ENCODE data around the gene CACNG3.

Gene CACNG3

GRCh38 chr16:24302636-24303035 is 46.5 kb downstream of the CACNG3 start:
- Histone ChIP-seq H3K27ac (no peak overlapping the region), H3K9ac (ENCODE audit: insufficient read length) (no peak overlapping the region), H3K9me3 (ENCODE audit: low read depth, low read length) (no peaks in the 10 kb centered on the region), H3K36me3 (ENCODE audit: insufficient read depth, low read length) (no peaks in the 10 kb centered on the region), H3K4me3 (no peak overlapping the region)
- DNase-seq (ENCODE audit: low read depth, low spot score): no peak
- no peak for TF ChIP-seq EZH2 (IDR thresholded peaks at IDR 0.05)
- no peak for TF ChIP-seq POLR2AphosphoS5 (IDR thresholded peaks at IDR 0.05; ENCODE audit: borderline replicate concordance, low read depth, low read length)
- TF ChIP-seq FOXP2 (optimal IDR thresholded peaks at IDR 0.05; ENCODE audit: control extremely low read depth, extremely low read length, insufficient read depth): no peak

GRCh38 chr16:24308200-24308599 is 52.1 kb downstream of the CACNG3 start:
- no peak overlapping the region for H3K4me3 ChIP-seq
- H3K36me3 ChIP-seq (ENCODE audit: insufficient read depth, low read length): no peaks in the 10 kb centered on the region
- TF ChIP-seq FOXP2 (optimal IDR thresholded peaks at IDR 0.05; ENCODE audit: control extremely low read depth, extremely low read length, insufficient read depth) (no peak), EZH2 (IDR thresholded peaks at IDR 0.05) (no peak), POLR2AphosphoS5 (IDR thresholded peaks at IDR 0.05; ENCODE audit: borderline replicate concordance, low read depth, low read length) (no peak)
- H3K9ac ChIP-seq (ENCODE audit: insufficient read length): no peak overlapping the region
- 0 out of 2 replicates have a peak overlapping the region, but pooled peaks have one; percentile 31 for H3K27ac ChIP-seq
- no peaks in the 10 kb centered on the region for H3K9me3 ChIP-seq (ENCODE audit: low read depth, low read length)
- DNase-seq (ENCODE audit: low read depth, low spot score): no peak

DNA sequence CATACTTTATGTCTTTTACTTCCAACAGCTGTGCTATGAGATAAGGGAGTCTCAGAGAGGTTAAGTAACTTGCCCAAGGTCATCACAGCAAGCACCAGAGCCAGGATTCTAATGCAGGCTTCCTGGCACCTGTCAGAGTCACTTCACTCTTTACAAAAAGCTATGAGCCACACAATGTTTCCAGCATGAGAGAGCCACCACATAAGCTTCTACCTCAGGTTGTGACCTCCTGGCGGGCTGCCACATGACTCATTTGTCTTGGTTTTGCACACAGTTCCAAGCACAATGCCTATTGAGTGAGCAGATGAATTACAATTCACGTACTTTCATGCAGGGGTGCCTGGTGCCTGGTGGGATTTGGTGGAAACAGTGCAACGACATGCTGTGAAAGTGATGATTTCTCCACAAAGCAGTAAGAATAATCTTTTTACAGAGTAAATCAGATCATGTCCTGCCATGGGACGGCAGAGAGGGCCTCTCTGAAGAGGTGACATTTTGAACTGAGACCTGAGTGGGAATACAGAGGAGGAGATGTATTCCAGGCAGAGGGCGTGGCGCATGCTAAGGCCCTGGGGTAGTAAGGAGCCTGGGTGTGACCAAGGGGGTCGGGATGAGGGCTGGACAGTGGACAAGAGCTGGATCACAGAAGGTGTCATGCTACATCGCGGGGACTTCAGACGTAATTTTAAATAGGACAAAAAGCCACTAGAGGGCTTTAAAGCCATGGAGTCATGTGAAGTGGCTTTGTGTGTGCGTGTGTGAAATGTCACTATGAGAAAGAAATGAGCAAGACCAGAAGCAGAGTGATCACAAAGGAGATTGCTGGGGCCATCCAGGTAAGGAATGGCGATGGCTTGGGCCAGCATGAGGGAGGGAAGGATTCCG is 53.4 kb downstream of the CACNG3 start:
- no peak for DNase-seq (ENCODE audit: low read depth, low spot score)
- Histone ChIP-seq H3K4me3 (no peak overlapping the region), H3K27ac (peak overlapping the region; percentile 55), H3K9me3 (ENCODE audit: low read depth, low read length) (no peaks in the 10 kb centered on the region), H3K9ac (ENCODE audit: insufficient read length) (no peak overlapping the region), H3K36me3 (ENCODE audit: insufficient read depth, low read length) (no peaks in the 10 kb centered on the region)
- no peak for TF ChIP-seq POLR2AphosphoS5 (IDR thresholded peaks at IDR 0.05; ENCODE audit: borderline replicate concordance, low read depth, low read length)
- TF ChIP-seq EZH2 (IDR thresholded peaks at IDR 0.05): no peak
- no peak for TF ChIP-seq FOXP2 (optimal IDR thresholded peaks at IDR 0.05; ENCODE audit: control extremely low read depth, extremely low read length, insufficient read depth)

DNA sequence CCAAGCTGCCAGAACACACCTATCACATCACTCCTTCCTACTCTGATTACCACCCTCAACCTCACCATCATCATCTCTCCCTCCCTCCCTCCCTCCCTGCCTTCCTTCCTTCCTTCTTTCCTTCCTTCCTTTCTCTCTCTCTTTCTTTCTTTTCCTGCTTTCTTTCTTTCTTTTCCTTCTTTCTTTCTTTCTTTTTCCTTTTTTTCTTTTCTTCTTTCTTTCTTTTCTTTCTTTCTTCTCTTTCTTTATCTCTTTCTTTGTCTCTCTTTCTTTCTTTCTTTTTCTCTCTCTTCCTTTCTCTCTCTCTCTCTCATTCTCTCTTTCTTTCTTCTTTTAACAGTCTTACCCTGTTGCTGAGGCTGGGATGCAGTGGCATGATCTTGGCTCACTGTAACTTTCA is 59.2 kb downstream of the CACNG3 start:
- TF ChIP-seq EZH2 (IDR thresholded peaks at IDR 0.05) (no peak), FOXP2 (optimal IDR thresholded peaks at IDR 0.05; ENCODE audit: control extremely low read depth, extremely low read length, insufficient read depth) (no peak), POLR2AphosphoS5 (IDR thresholded peaks at IDR 0.05; ENCODE audit: borderline replicate concordance, low read depth, low read length) (no peak)
- Histone ChIP-seq H3K4me3 (no peak overlapping the region), H3K9me3 (ENCODE audit: low read depth, low read length) (no peaks in the 10 kb centered on the region), H3K36me3 (ENCODE audit: insufficient read depth, low read length) (no peaks in the 10 kb centered on the region), H3K9ac (ENCODE audit: insufficient read length) (no peak overlapping the region), H3K27ac (no peak overlapping the region)
- DNase-seq (ENCODE audit: low read depth, low spot score): no peak

DNA sequence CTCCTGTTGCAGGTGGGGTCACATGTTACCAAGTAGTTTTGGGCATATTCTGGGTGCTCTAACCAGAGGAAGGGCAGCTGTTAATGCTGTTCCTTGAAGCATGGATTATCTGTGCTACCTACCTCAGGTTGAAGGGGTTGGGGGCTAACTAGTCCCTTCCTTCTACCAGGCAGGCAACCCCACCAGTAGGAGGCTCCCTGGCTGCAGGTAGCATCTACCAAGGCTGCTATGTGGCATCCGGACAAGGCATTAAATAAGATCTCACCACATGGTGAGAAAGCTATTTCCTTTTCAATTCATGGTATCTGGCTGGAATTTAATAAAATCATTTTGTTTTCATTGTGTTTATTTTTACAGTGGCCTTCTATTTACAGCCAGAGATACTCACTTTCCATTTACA is 62.5 kb downstream of the CACNG3 start:
- no peaks in the 10 kb centered on the region for H3K36me3 ChIP-seq (ENCODE audit: insufficient read depth, low read length)
- DNase-seq (ENCODE audit: low read depth, low spot score): no peak
- no peak for TF ChIP-seq POLR2AphosphoS5 (IDR thresholded peaks at IDR 0.05; ENCODE audit: borderline replicate concordance, low read depth, low read length)
- TF ChIP-seq EZH2 (IDR thresholded peaks at IDR 0.05): no peak
- TF ChIP-seq FOXP2 (optimal IDR thresholded peaks at IDR 0.05; ENCODE audit: control extremely low read depth, extremely low read length, insufficient read depth): no peak
- H3K9me3 ChIP-seq (ENCODE audit: low read depth, low read length): no peaks in the 10 kb centered on the region
- H3K27ac ChIP-seq: no peak overlapping the region
- no peak overlapping the region for H3K9ac ChIP-seq (ENCODE audit: insufficient read length)
- no peak overlapping the region for H3K4me3 ChIP-seq

GRCh38 chr16:24319126-24319814 is 63.1 kb downstream of the CACNG3 start:
- Histone ChIP-seq H3K36me3 (ENCODE audit: insufficient read depth, low read length) (no peaks in the 10 kb centered on the region), H3K9ac (ENCODE audit: insufficient read length) (no peak overlapping the region), H3K9me3 (ENCODE audit: low read depth, low read length) (no peaks in the 10 kb centered on the region), H3K27ac (no peak overlapping the region), H3K4me3 (no peak overlapping the region)
- DNase-seq (ENCODE audit: low read depth, low spot score): no peak
- no peak for TF ChIP-seq FOXP2 (optimal IDR thresholded peaks at IDR 0.05; ENCODE audit: control extremely low read depth, extremely low read length, insufficient read depth)
- no peak for TF ChIP-seq EZH2 (IDR thresholded peaks at IDR 0.05)
- no peak for TF ChIP-seq POLR2AphosphoS5 (IDR thresholded peaks at IDR 0.05; ENCODE audit: borderline replicate concordance, low read depth, low read length)

- no peak for TF ChIP-seq POLR2AphosphoS5 (IDR thresholded peaks at IDR 0.05; ENCODE audit: borderline replicate concordance, low read depth, low read length)
- no peak for TF ChIP-seq EZH2 (IDR thresholded peaks at IDR 0.05)
- no peak for TF ChIP-seq FOXP2 (optimal IDR thresholded peaks at IDR 0.05; ENCODE audit: control extremely low read depth, extremely low read length, insufficient read depth)
- H3K9me3 ChIP-seq (ENCODE audit: low read depth, low read length): no peaks in the 10 kb centered on the region
- no peak overlapping the region for H3K9ac ChIP-seq (ENCODE audit: insufficient read length)
- no peak for DNase-seq (ENCODE audit: low read depth, low spot score)
- H3K27ac ChIP-seq: no peak overlapping the region; the same call in 1 of the 2 replicates
- H3K4me3 ChIP-seq: no peak overlapping the region
- H3K36me3 ChIP-seq (ENCODE audit: insufficient read depth, low read length): no peaks in the 10 kb centered on the region
Observed at GRCh38 chr16:24322106-24322505, 66.0 kb downstream of the CACNG3 start.

DNA sequence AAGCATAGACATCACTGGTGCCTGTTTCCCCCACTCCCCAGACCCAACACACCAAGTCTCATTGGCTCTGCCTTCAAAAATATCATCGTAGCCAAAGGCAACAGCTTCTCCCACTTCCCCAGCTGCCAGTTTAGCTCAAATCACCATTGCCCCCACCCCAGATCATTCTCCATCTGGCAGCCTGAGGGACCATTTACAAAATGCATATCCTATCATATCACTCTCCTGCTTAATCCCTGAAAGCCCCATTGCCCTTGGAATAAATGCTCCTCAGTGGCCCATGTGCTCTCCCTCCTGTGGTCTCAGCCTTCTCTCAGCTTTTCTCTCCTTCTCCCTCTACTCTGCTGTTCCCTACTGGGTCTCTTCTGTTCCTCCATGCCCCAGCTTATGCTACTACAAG is 68.3 kb downstream of the CACNG3 start:
- Histone ChIP-seq H3K36me3 (ENCODE audit: insufficient read depth, low read length) (no peaks in the 10 kb centered on the region), H3K4me3 (no peak overlapping the region), H3K9ac (ENCODE audit: insufficient read length) (no peak overlapping the region), H3K27ac (no peak overlapping the region), H3K9me3 (ENCODE audit: low read depth, low read length) (no peaks in the 10 kb centered on the region)
- TF ChIP-seq FOXP2 (optimal IDR thresholded peaks at IDR 0.05; ENCODE audit: control extremely low read depth, extremely low read length, insufficient read depth): no peak
- TF ChIP-seq POLR2AphosphoS5 (IDR thresholded peaks at IDR 0.05; ENCODE audit: borderline replicate concordance, low read depth, low read length): no peak
- TF ChIP-seq EZH2 (IDR thresholded peaks at IDR 0.05): no peak
- DNase-seq (ENCODE audit: low read depth, low spot score): no peak
